Right lobe of liver (tissue), 4 donors: ENCODE data around the gene PRKAR2B.

Experiments
- CTCF ChIP-seq, 4 donors: fragments of 200-600 bp in 3 of 4; fragments of 450-650 bp in 1 of 4; IDR thresholded peaks; one replicate each; pipeline versions ENCODE4 v1.5.1 to v1.8.0; 2016 to 2022; ENCODE audit warnings: antibody characterized with exemption in 4 of 4, mild to moderate bottlenecking in 2 of 4
- POLR2A ChIP-seq: fragments of 450-650 bp; IDR thresholded peaks from one replicate; pipeline ENCODE4 v1.6.1; 2017; ENCODE audit warnings: antibody characterized with exemption, mild to moderate bottlenecking
- donor health status: DM: no; HTN: no; CAD: no.
- donor health status: DM: no; HTN: no; CAD: no.
- donor health status: DM: no; HTN: yes; CAD: no.

GRCh38 chr7:107076781-107077698 lies 32.5 kb downstream of the PRKAR2B start:
- TF ChIP-seq CTCF (IDR thresholded peaks at IDR 0.05) (no peak), POLR2A (no peak)
